Activated T-cell treated with anti-CD3 and anti-CD28 coated beads, Interleukin-2, amount 50 U/mL, for 72 hours (primary cell): ENCODE results near the gene ACP2. TPM values are rescaled to one million over a fixed set of nuclear protein-coding genes. Genes with fewer than 3 reads are reported as not detected.
A peak's percentile ranks its signal among the peaks of the same experiment; 100 is the strongest.

Experiments
- ATAC-seq, 2 donors: fragments of 150-1000 bp; cut with Tn5 transposase; replicated peaks in 1 of 2; 2 replicates each; pipeline ENCODE4 v1.10.0; 2021; ENCODE audit warnings: moderate library complexity in 2 of 2, mild to moderate bottlenecking in 1 of 2
- DNase-seq, 2 donors: peaks; one replicate each; pipeline ENCODE4 v3.0.0; 2021 to 2022; ENCODE audit warnings: mixed read lengths in 1 of 2
- H3K27ac Mint-ChIP-seq: one replicate; pipeline ENCODE4 v1.8.0; 2022; ENCODE audit warnings: mild to moderate bottlenecking, moderate library complexity, mixed read lengths
- H3K27me3 Mint-ChIP-seq: one replicate; pipeline ENCODE4 v1.8.0; 2022; ENCODE audit warnings: low read depth, mixed read lengths
- H3K36me3 Mint-ChIP-seq, 2 donors: one replicate each; pipeline ENCODE4 v1.8.0; 2022; ENCODE audit warnings: mixed read lengths in 2 of 2, mild to moderate bottlenecking in 1 of 2; ENCODE audit not compliant: insufficient read depth in 2 of 2
- H3K4me1 Mint-ChIP-seq: one replicate; pipeline ENCODE4 v1.8.0; 2022; ENCODE audit warnings: low read depth, mixed read lengths
- H3K4me3 Mint-ChIP-seq, 2 donors: one replicate each; pipeline ENCODE4 v1.8.0; 2022; ENCODE audit warnings: mild to moderate bottlenecking in 2 of 2, mixed read lengths in 2 of 2, moderate library complexity in 2 of 2
- H3K9me3 Mint-ChIP-seq, 2 donors: one replicate each; pipeline ENCODE4 v1.8.0; 2022; ENCODE audit warnings: mixed read lengths in 2 of 2
- total RNA-seq, 2 donors: library from RNA; stranded (reverse); gene quantifications; one replicate each; pipeline ENCODE4 v1.2.3, GENCODE V29; 2022

Gene ACP2
- total RNA-seq, 2 donors from 2014 or later, result 8.8 to 12.8 TPM

GRCh38 chr11:47274495-47275235 is 26.1 kb upstream of the ACP2 start:
- DNase-seq, result no peak
- ATAC-seq, result no peak
- peaks cover 33% of the 10 kb centered on the region for H3K4me1 Mint-ChIP-seq
- peaks cover 8 to 23% of the 10 kb centered on the region in 2 donors for H3K36me3 Mint-ChIP-seq
- no peaks in the 10 kb centered on the region for H3K27me3 Mint-ChIP-seq
- no peaks in the 10 kb centered on the region for H3K9me3 Mint-ChIP-seq
- no peak overlapping the region for H3K27ac Mint-ChIP-seq
- no peak overlapping the region for H3K4me3 Mint-ChIP-seq

- no peaks in the 10 kb centered on the region for H3K9me3 Mint-ChIP-seq
- no peak overlapping the region for H3K4me3 Mint-ChIP-seq
- peak overlapping the region; percentile 74 for H3K27ac Mint-ChIP-seq
- peaks cover 49% of the 10 kb centered on the region for H3K4me1 Mint-ChIP-seq
- H3K27me3 Mint-ChIP-seq, result no peaks in the 10 kb centered on the region
- ATAC-seq, result no peak
- H3K36me3 Mint-ChIP-seq, result peaks cover 8 to 15% of the 10 kb centered on the region in 2 donors
- DNase-seq, result no peak
Observed at GRCh38 chr11:47272706-47273105, 24.1 kb upstream of the ACP2 start.

DNA sequence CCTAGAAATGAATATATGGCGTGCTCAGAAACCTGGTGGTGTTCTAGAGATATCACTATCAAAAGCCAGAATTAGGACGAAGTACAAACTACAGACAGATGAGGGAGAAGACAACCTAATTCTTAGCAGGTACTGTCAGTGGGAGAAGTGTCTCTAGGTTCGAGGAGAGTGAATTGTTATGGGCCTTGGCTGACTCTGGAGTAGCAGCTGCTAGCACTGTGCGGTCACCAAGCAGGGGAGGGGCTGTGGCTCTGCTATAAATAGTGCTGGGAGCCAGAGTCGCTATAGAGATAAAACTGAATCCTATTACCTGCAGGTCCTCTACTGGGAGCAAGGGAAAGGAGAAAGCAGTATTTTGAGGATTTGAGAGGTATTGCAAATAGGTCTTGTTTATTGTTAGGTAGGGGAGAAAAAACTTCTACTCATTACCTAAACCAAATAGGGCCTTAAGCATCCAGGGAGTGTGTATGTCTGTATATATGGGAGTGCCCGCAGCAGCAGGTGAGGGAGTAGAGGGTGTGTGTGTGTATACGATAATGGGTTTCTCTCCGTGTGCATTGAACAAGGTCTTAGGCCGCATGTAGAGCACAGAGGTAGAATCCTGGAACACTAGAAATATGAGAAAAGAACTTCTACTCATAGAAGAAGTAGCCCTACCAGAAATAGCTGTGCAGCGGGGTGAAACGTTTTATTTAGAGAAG is 23.5 kb upstream of the ACP2 start:
- ATAC-seq (no peak), DNase-seq (no peak)
- Mint-ChIP-seq H3K4me1 (peaks cover 53% of the 10 kb centered on the region), H3K4me3 (peak overlapping the region; percentile 82 to 93), H3K27ac (peak overlapping the region; percentile 74), H3K36me3 (peaks cover 8 to 15% of the 10 kb centered on the region in 2 donors), H3K27me3 (no peaks in the 10 kb centered on the region), H3K9me3 (no peaks in the 10 kb centered on the region)

DNA sequence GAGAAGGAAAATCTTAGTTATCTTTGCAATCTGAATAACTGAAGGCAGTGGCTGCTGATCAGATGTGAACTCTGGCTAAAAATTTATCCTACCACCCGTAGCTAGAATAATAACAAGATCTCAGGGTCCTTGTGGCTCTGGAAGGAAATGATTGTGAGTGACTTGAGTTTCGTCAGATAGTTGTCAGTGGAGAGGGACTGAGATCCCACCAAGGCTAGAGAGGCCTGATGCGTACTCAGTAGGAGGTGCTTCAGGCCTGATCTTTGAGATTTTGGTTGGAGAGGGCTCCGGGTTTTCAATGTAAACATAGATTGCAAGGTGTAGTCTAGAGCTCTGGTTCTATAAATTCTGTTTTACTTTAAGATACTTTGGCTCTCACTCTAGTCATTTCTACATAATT is 22.7 kb upstream of the ACP2 start:
- Mint-ChIP-seq H3K4me3 (peak overlapping the region; percentile 82 to 93), H3K27ac (peak overlapping the region; percentile 74), H3K4me1 (peaks cover 56% of the 10 kb centered on the region), H3K9me3 (no peaks in the 10 kb centered on the region), H3K27me3 (no peaks in the 10 kb centered on the region), H3K36me3 (peaks cover 6 to 11% of the 10 kb centered on the region in 2 donors)
- DNase-seq (no peak), ATAC-seq (no peak)

DNA sequence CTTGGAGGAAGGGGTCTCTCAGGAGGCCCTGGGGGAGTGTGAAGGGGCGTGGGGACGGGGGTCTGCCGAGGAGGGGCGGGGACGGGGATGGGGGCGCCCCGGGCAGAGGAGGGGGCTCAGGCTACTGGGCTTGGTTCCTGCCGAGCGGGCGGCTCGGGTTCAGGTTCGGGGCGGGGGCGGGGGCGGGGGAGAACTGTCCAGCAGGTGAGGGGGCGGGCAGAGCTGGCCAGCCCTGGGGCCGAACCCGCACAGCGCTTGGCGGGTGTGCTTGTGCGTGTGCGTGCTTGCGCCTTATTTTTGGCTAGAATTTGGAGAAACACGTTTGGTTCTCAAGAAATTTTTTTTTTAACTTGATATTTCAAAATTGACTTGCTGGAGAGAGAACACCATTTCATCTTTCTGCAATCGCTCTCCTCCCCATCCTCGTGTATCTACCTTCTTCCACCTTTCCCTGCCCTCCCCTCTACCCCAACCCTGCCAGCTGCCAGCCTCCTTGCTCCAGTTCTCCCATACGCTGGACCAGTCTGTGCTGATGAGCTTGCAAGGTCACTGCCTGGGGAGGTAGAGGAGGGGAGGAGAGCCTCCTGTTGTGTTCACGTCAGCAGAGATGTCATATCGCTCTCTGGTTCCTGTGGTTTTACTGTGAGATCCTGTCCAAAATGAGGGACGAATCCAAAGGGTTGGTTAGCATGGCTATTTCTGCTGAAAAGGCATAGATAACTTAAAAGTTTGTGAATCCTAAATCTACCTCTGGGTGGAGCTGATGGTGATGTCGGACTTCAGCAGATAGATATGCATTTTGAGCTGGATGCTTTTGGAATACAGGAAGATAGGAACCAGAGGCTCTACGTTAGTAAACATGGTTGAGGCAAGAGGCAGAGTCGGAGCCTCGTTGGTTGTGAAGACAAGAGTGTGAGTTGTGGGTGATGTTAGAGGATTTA is 22.0 kb upstream of the ACP2 start:
- Mint-ChIP-seq H3K27ac (peak overlapping the region; percentile 74), H3K4me1 (peaks cover 62% of the 10 kb centered on the region), H3K9me3 (no peaks in the 10 kb centered on the region), H3K27me3 (no peaks in the 10 kb centered on the region), H3K4me3 (peak overlapping the region; percentile 82 to 93), H3K36me3 (peaks cover 1 to 6% of the 10 kb centered on the region in 2 donors)
- ATAC-seq (no peak), DNase-seq (peak; percentile 23 to 24)

DNA sequence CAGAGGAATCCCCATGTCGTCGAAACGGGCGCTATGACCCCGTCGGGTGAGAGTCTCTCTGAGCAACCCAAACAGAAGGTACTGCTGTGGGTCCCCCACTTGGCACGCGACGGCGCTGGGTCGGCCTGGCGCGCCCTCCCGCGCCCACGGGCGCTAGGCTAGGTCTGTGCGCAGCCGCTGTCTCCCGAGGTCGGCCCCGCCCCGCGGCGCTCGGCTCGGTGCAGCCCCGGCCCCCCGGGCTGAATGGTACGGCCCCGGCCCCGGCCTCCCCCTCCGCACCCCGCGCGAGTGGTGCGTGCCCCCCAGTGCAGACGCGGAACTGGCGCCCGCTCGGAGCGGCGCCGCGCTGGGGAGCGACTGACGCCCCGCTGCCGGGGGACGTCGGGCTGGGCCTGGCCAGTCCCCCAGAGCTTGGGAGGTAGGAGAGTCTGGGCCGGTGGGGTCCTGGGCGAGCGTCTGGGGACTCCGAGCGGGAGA is 21.3 kb upstream of the ACP2 start, which contains the start of gene MADD:
Gene MADD (plus strand): TSS at position 305 of the 477 bp plus-strand sequence.
- DNase-seq (peak; percentile 92 to 95), ATAC-seq (peak; percentile 83 to 85)
- Mint-ChIP-seq H3K36me3 (peaks cover 1 to 6% of the 10 kb centered on the region in 2 donors), H3K9me3 (no peaks in the 10 kb centered on the region), H3K27ac (peak within 1 kb of the TSS; percentile 96), H3K27me3 (no peaks in the 10 kb centered on the region), H3K4me3 (peak within 1 kb of the TSS; percentile 82 to 93), H3K4me1 (peaks cover 69% of the 10 kb centered on the region)

- Mint-ChIP-seq H3K27ac (peak overlapping the region; percentile 96), H3K36me3 (peaks cover 1% of the 10 kb centered on the region in 2 donors), H3K4me1 (peaks cover 68% of the 10 kb centered on the region), H3K27me3 (no peaks in the 10 kb centered on the region), H3K9me3 (no peaks in the 10 kb centered on the region), H3K4me3 (peak overlapping the region; percentile 82 to 85)
- DNase-seq, result peak; percentile 85 to 89
- peak; percentile 67 to 69 for ATAC-seq
Observed at GRCh38 chr11:47269002-47269828, 20.6 kb upstream of the ACP2 start.

DNA sequence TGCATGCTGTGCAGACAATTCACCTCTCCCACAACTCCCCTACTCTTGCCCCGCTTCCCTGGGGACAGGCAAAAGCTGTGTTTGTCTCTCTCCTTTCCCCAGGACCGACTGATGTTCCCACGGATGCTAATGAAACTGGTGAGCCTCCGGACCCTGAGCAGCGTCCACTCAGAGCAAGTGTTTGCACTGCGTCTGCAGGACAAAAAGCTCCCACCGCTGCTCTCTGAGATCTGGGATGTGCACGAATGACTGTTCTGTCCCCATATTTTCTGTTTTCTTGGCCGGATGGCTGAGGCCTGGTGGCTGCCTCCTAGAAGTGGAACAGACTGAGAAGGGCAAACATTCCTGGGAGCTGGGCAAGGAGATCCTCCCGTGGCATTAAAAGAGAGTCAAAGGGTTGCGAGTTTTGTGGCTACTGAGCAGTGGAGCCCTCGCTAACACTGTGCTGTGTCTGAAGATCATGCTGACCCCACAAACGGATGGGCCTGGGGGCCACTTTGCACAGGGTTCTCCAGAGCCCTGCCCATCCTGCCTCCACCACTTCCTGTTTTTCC is 19.9 kb upstream of the ACP2 start:
- peak overlapping the region; percentile 82 to 85 for H3K4me3 Mint-ChIP-seq

GRCh38 chr11:47267876-47268275 is 19.3 kb upstream of the ACP2 start:
- peaks cover 0 to 1% of the 10 kb centered on the region in 2 donors for H3K36me3 Mint-ChIP-seq
- no peak for DNase-seq
- no peaks in the 10 kb centered on the region for H3K27me3 Mint-ChIP-seq
- no peaks in the 10 kb centered on the region for H3K9me3 Mint-ChIP-seq
- H3K4me3 Mint-ChIP-seq, result no peak overlapping the region
- ATAC-seq, result no peak
- H3K27ac Mint-ChIP-seq, result no peak overlapping the region
- peaks cover 62% of the 10 kb centered on the region for H3K4me1 Mint-ChIP-seq

More for the DNA sequence above, 19.9 kb upstream of the ACP2 start:
- Mint-ChIP-seq H3K36me3 (peaks cover 0 to 1% of the 10 kb centered on the region in 2 donors), H3K4me1 (peaks cover 66% of the 10 kb centered on the region), H3K27ac (peak overlapping the region; percentile 96), H3K9me3 (no peaks in the 10 kb centered on the region), H3K27me3 (no peaks in the 10 kb centered on the region)
- ATAC-seq, result no peak
- no peak for DNase-seq

DNA sequence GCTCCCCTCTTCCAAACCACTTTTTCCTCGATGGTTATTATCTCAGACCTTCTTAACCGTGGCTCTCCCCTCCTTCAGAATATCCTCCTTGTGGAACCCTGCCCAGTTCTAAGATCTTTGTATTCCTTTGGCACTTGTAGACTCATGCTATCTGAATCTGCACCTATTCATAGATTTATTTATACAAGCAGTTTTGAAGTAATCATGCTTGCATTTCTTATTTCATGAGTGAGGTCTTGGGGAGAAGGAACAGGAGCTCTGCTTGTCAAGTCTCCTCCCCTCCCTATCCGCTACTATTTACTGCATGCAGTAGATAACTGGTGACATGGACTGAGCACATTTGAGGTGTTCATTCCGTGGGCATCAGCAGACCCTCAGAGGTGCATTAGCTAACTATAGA is 15.9 kb upstream of the ACP2 start:
- Mint-ChIP-seq H3K4me1 (peaks cover 40% of the 10 kb centered on the region), H3K4me3 (no peak overlapping the region), H3K27me3 (no peaks in the 10 kb centered on the region), H3K9me3 (no peaks in the 10 kb centered on the region), H3K27ac (peak overlapping the region; percentile 31), H3K36me3 (no peaks in the 10 kb centered on the region)
- DNase-seq, result no peak
- no peak for ATAC-seq

- ATAC-seq (no peak), DNase-seq (no peak)
- H3K4me1 Mint-ChIP-seq, result peaks cover 42% of the 10 kb centered on the region
- no peak overlapping the region for H3K4me3 Mint-ChIP-seq
- H3K27ac Mint-ChIP-seq, result no peak overlapping the region
- no peaks in the 10 kb centered on the region for H3K9me3 Mint-ChIP-seq
- no peaks in the 10 kb centered on the region for H3K27me3 Mint-ChIP-seq
- no peaks in the 10 kb centered on the region for H3K36me3 Mint-ChIP-seq
Observed at GRCh38 chr11:47264119-47264518, 15.5 kb upstream of the ACP2 start.
